Neural crest cell (in vitro differentiated cells): Measurements from ENCODE around the gene RALGAPA1. TPM values are rescaled to one million over a fixed set of nuclear protein-coding genes. Genes with fewer than 3 reads are reported as not detected.

Source experiments
- DNase-seq: peaks from one replicate; pipeline ENCODE4 v3.0.0; 2021; ENCODE audit warnings: low read depth, mixed read lengths, low spot score
- H3K27ac Mint-ChIP-seq: one replicate; pipeline ENCODE4 v1.8.0; 2021; ENCODE audit warnings: mild to moderate bottlenecking, mixed read lengths; ENCODE audit not compliant: unreplicated experiment
- H3K27me3 Mint-ChIP-seq: 2 replicates; pipeline ENCODE4 v1.8.0; 2021; ENCODE audit warnings: low read depth, mild to moderate bottlenecking, mixed read lengths
- H3K36me3 Mint-ChIP-seq: 2 replicates; pipeline ENCODE4 v1.8.0; 2021; ENCODE audit warnings: low read depth, mild to moderate bottlenecking, mixed read lengths
- H3K4me1 Mint-ChIP-seq: 2 replicates; pipeline ENCODE4 v1.8.0; 2021; ENCODE audit warnings: mixed read lengths
- H3K4me3 Mint-ChIP-seq: one replicate; pipeline ENCODE4 v1.8.0; 2021; ENCODE audit warnings: mild to moderate bottlenecking, mixed read lengths
- H3K9me3 Mint-ChIP-seq: 2 replicates; pipeline ENCODE4 v1.8.0; 2021; ENCODE audit warnings: mixed read lengths
- total RNA-seq: library from RNA; stranded (reverse); gene quantifications from 2 replicates; pipeline ENCODE4 v1.2.1, GENCODE V29; 2021
- TF ChIP-seq, protein P1 (sequence below): fragments of 200-600 bp; sonication (generic); conservative IDR thresholded peaks from 2 replicates; pipeline ENCODE4 v1.5.0; 2021; ENCODE audit warnings: antibody characterized with exemption, mild to moderate bottlenecking

The RALGAPA1 gene
- total RNA-seq, 1 donor from 2014 or later: 46.0 TPM

DNA sequence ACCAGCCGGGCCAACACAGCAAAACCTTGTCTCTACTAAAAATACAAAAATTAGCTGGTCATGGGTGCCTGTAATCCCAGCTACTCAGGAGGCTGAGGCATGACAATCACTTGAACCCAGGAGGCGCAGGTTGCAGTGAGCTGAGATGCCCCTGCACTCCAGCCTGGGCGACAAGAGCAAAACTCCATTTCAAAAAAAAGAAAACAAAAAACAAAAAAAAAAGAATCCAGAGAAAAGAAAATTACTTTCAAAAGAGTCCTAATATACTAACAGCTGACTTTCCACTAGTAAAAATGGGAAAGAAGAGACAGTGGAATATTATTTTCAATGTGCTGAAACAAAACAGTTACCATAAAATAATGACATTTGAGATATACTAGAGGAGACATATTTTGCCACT is 283.4 kb downstream of the RALGAPA1 start:
- DNase-seq: no peak
- no peak overlapping the region for H3K4me3 Mint-ChIP-seq
- no peak overlapping the region for H3K27ac Mint-ChIP-seq
- H3K27me3 Mint-ChIP-seq: peaks cover 65% of the 10 kb centered on the region
- peaks cover 6% of the 10 kb centered on the region for H3K9me3 Mint-ChIP-seq
- H3K4me1 Mint-ChIP-seq: no peaks in the 10 kb centered on the region
- TF ChIP-seq, protein P1, sequence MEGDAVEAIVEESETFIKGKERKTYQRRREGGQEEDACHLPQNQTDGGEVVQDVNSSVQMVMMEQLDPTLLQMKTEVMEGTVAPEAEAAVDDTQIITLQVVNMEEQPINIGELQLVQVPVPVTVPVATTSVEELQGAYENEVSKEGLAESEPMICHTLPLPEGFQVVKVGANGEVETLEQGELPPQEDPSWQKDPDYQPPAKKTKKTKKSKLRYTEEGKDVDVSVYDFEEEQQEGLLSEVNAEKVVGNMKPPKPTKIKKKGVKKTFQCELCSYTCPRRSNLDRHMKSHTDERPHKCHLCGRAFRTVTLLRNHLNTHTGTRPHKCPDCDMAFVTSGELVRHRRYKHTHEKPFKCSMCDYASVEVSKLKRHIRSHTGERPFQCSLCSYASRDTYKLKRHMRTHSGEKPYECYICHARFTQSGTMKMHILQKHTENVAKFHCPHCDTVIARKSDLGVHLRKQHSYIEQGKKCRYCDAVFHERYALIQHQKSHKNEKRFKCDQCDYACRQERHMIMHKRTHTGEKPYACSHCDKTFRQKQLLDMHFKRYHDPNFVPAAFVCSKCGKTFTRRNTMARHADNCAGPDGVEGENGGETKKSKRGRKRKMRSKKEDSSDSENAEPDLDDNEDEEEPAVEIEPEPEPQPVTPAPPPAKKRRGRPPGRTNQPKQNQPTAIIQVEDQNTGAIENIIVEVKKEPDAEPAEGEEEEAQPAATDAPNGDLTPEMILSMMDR: no peak
- H3K36me3 Mint-ChIP-seq: no peaks in the 10 kb centered on the region

DNA sequence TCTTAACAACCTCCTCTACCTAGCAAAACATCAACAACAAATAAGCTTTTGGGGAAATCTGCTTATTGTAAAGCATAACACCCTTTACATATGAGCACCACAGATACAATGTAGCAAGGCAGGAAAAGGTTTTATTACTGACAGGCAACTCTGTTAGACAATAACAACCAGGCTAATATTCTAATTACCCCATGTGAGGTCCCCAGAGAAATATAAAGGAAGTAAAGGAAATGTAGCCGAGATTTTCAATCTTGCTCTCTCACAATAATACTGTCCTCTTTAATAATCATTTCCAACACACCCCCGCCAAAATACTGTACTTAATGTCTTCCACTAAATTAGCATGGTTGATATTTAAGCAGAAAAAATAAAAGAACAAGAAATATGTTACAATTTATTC is 289.1 kb downstream of the RALGAPA1 start:
- Mint-ChIP-seq H3K9me3 (peaks cover 6% of the 10 kb centered on the region), H3K4me3 (no peak overlapping the region), H3K36me3 (no peaks in the 10 kb centered on the region), H3K4me1 (peaks cover 10% of the 10 kb centered on the region), H3K27ac (no peak overlapping the region), H3K27me3 (peaks cover 30% of the 10 kb centered on the region)
- TF ChIP-seq, protein P1: no peak
- no peak for DNase-seq

DNA sequence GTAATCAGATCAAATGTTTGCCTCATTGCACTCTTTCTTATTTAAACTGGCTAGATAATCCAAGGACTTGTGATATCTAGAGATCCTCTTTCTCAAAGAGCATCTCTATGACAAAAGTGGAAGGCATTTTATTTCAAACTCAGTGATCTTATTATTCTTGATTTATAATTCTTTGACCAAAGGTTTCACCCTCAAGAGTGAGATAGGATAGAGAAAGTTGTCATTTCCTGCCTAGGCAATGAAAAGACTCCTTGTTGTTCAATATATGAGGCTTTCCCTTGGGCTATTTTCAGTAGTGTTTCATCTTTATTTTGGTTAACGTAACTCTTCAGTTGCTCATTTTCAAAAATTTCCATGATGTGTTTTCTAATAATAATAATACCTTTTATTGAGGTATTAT is 293.2 kb downstream of the RALGAPA1 start:
- no peak overlapping the region for H3K4me3 Mint-ChIP-seq
- TF ChIP-seq, protein P1: no peak
- H3K9me3 Mint-ChIP-seq: no peaks in the 10 kb centered on the region
- H3K27ac Mint-ChIP-seq: no peak overlapping the region
- H3K27me3 Mint-ChIP-seq: peaks cover 12% of the 10 kb centered on the region
- no peaks in the 10 kb centered on the region for H3K36me3 Mint-ChIP-seq
- no peak for DNase-seq
- peaks cover 10% of the 10 kb centered on the region for H3K4me1 Mint-ChIP-seq

DNA sequence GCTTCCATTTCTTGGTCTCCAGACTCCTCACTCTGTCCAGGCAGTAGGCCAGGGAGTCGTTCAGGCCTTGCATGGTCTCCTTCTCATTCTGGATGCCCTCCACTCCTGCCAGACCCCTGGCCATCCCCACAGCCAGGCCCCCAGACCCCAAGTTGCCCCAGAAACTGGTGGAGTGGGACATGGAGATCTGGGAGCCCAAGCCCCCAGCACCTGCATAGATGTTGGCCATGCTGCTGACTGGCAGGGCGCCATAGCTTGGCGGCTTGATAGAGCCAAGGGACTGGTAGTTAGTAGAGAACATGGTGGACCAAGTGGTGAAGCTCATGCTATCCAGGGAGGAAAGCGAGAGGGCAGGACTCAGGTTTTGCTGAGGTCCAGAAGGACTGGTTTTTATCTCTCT is 296.3 kb downstream of the RALGAPA1 start:
- Mint-ChIP-seq H3K9me3 (no peaks in the 10 kb centered on the region), H3K27ac (no peak overlapping the region), H3K4me1 (peaks cover 10% of the 10 kb centered on the region), H3K36me3 (no peaks in the 10 kb centered on the region), H3K4me3 (no peak overlapping the region), H3K27me3 (peaks cover 9% of the 10 kb centered on the region)
- TF ChIP-seq, protein P1: no peak
- no peak for DNase-seq

DNA sequence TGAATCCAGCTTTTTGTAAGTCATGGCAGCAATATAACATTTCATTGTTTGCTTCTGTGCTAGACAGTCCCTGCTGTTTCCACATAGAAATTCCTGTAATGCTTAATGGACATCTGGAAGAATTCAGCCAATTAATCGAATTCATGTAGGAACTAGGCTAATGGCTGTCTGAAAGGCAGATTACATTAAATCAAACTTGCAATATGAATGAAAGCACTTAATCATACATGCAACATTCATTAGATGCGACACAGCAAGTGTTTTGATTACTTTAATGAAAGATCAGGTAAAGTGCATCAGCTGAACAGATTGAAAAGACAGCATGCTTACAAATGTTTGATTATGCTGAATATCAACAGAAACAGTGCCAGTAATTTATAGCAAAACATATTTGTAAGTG is 299.2 kb downstream of the RALGAPA1 start:
- DNase-seq: no peak
- TF ChIP-seq, protein P1: no peak
- H3K9me3 Mint-ChIP-seq: no peaks in the 10 kb centered on the region
- H3K4me1 Mint-ChIP-seq: no peaks in the 10 kb centered on the region
- H3K36me3 Mint-ChIP-seq: no peaks in the 10 kb centered on the region
- peaks cover 17% of the 10 kb centered on the region for H3K27me3 Mint-ChIP-seq
- no peak overlapping the region for H3K4me3 Mint-ChIP-seq
- no peak overlapping the region for H3K27ac Mint-ChIP-seq

DNA sequence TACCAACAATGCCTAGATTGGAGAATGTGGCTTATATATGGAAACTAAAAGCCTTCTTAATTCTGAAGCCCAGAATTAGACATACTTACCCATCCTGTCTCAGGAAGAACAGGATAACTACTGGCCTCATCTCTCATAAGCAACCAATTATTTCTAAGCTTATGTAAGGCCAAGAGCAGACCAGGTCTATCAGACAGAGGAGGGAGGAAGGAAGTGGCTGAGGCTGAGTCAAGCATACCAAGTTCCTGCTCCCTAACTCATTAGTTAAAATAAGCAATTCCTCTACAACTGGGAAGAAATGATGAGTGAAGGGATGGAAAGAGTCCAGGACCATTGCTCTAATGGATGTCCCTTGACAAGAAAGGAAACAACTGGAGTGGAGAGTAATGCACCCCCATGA is 302.2 kb downstream of the RALGAPA1 start:
- H3K27ac Mint-ChIP-seq: no peak overlapping the region

More for the DNA sequence above, 302.2 kb downstream of the RALGAPA1 start:
- Mint-ChIP-seq H3K4me1 (no peaks in the 10 kb centered on the region), H3K9me3 (no peaks in the 10 kb centered on the region), H3K4me3 (no peak overlapping the region), H3K27me3 (peaks cover 39% of the 10 kb centered on the region), H3K36me3 (no peaks in the 10 kb centered on the region)
- TF ChIP-seq, protein P1: no peak
- no peak for DNase-seq
